Chondrocyte (in vitro differentiated cells): ENCODE measurements around the gene ARHGEF18. TPM values are rescaled to one million over a fixed set of nuclear protein-coding genes. Genes with fewer than 3 reads are reported as not detected.
A peak's percentile ranks its signal among the peaks of the same experiment; 100 is the strongest.

Experiments
- DNase-seq: peaks from one replicate; pipeline ENCODE4 v3.0.0; 2021; ENCODE audit warnings: mixed read lengths, low spot score
- H3K27ac Mint-ChIP-seq: one replicate; pipeline ENCODE4 v1.8.0; 2021; ENCODE audit warnings: mild to moderate bottlenecking, moderate library complexity, mixed read lengths; ENCODE audit not compliant: unreplicated experiment
- H3K27me3 Mint-ChIP-seq: 2 replicates; pipeline ENCODE4 v1.8.0; 2021; ENCODE audit warnings: low read depth, mixed read lengths
- H3K36me3 Mint-ChIP-seq: 2 replicates; pipeline ENCODE4 v1.8.0; 2021; ENCODE audit warnings: low read depth, mixed read lengths
- H3K4me1 Mint-ChIP-seq: 2 replicates; pipeline ENCODE4 v1.8.0; 2021; ENCODE audit warnings: low read depth, mild to moderate bottlenecking, mixed read lengths
- H3K4me3 Mint-ChIP-seq: one replicate; pipeline ENCODE4 v1.8.0; 2021; ENCODE audit warnings: mild to moderate bottlenecking, moderate library complexity, mixed read lengths; ENCODE audit not compliant: unreplicated experiment
- H3K9me3 Mint-ChIP-seq: 2 replicates; pipeline ENCODE4 v1.8.0; 2021; ENCODE audit warnings: low read depth, mixed read lengths
- CTCF ChIP-seq: fragments of 200-600 bp; sonication (generic); IDR thresholded peaks from 2 replicates; pipeline ENCODE4 v1.5.0; 2021; ENCODE audit warnings: antibody characterized with exemption, mild to moderate bottlenecking, moderate library complexity
- total RNA-seq: library from RNA; stranded (reverse); gene quantifications from 3 replicates; pipeline ENCODE4 v1.2.1, GENCODE V29; 2021

Gene ARHGEF18
- total RNA-seq, 1 donor from 2014 or later = 36.4 TPM

DNA sequence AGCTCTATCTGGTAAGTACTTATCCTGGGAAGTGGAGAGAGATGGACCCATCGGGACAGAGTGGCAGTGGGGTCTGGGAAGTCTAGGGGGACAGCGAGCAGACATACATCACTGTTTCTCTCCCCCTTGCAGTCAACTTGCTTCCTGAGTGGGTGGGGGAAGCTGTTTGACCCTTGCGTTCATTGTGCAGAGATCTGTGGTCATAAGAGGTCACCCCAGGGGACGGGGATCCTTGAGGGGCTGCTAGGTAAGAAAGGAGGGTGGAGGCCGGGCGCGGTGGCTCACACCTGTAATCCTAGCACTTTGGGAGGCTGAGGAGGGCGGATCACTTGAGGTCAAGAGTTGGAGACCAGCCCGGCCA lies 474 bp downstream of the ARHGEF18 start:
- no peak overlapping the region for H3K4me3 Mint-ChIP-seq
- H3K9me3 Mint-ChIP-seq = peaks cover 6% of the 10 kb centered on the region
- H3K36me3 Mint-ChIP-seq = peaks cover 3% of the 10 kb centered on the region
- no peak overlapping the region for H3K27ac Mint-ChIP-seq
- DNase-seq = no peak
- H3K4me1 Mint-ChIP-seq = no peaks in the 10 kb centered on the region
- H3K27me3 Mint-ChIP-seq = peaks cover 15% of the 10 kb centered on the region
- TF ChIP-seq CTCF = no peak

DNA sequence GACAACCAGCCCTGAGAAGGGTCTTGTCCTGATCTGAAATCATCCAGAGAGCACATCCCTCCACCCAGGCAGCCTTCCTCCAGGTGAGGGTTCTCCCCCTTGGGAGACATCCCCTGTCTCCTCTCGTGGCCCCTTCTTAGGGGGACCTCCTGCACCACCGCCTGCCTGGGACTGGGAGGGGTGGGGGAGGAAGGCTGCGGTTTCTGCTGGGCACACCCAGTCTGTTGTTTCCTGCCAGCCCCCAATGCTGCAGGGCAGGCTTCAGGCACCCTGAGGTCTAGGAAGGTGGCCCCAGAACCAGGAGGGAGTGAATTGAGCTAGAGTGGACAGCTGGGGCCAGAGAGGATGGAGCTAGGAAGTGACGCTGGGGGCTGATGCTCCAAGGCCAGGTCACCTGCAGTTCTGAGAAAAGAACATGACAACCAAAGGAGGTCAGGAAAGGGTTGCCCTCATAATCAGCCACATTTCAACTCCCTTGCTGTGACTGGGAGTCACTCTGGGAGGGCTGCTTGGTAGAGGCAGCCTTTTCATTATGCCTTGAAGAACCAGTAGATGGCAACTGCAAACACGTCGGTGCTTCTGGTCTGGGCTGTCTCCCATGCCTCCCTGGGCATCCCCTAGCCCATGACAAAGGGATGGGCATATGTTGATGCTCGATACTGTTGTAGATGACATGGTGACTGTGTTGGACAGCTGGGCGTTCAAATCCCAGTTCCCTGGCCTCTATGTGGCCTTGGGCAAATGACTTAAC lies 1.4 kb downstream of the ARHGEF18 start:
- no peak overlapping the region for H3K4me3 Mint-ChIP-seq
- no peak for TF ChIP-seq CTCF
- H3K36me3 Mint-ChIP-seq = peaks cover 3% of the 10 kb centered on the region
- peaks cover 6% of the 10 kb centered on the region for H3K9me3 Mint-ChIP-seq
- no peaks in the 10 kb centered on the region for H3K4me1 Mint-ChIP-seq
- no peak for DNase-seq
- no peak overlapping the region for H3K27ac Mint-ChIP-seq
- peaks cover 18% of the 10 kb centered on the region for H3K27me3 Mint-ChIP-seq

DNA sequence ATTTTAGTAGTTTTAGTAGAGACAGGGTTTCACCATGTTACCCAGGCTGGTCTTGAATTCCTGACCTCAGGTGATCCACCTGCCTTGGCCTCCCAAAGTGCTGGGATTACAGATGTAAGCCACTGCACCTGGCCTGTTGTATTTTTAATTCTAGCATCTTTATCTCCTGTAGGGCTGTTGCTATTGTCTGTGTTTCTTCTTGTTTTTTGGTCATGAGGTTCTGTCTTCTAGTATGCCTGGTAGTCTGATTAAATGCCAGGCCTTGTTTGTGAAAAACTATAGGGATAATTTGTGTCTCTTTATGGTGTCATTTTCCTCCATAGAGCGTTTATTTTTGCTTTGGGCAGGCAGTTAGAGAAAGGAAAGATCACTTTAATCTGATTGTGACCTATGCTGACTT lies 3.1 kb downstream of the ARHGEF18 start:
- DNase-seq = no peak
- TF ChIP-seq CTCF = no peak
- Mint-ChIP-seq H3K36me3 (peaks cover 3% of the 10 kb centered on the region), H3K4me1 (no peaks in the 10 kb centered on the region), H3K27ac (no peak overlapping the region), H3K4me3 (no peak overlapping the region), H3K27me3 (peaks cover 3% of the 10 kb centered on the region), H3K9me3 (peaks cover 6% of the 10 kb centered on the region)

DNA sequence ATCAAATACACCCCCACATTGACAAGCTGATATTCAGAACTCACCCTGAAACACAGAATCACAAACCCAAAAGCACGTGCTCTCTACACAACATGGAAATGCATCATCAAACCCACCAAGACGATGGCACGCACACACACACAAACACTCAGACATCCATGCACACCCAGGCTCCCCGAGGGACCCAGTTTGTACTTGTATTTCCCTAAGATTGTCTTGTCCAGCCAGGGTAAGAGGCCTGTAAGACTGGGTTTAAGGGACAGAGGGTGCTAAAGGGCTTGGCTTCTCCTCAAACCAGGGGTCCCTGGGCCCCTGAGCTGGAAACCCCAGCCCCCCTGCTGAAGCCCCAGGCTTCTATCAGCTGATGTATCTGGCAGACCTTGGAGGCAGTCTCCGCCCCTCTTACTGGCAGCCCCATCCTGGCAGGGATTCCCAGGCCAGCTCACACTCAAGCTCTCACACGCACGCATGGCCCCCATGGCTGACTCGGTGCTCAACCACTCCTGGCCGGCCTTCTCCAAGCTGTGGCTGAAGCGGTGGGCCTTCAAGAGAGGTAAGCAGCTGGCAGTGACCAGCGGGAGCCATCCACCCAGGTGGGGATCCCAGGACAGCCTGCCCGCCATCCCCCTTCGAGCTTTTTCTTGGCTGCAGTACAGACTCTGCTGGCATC lies 6.5 kb downstream of the ARHGEF18 start:
- peak; percentile 81 for DNase-seq
- no peak overlapping the region for H3K4me3 Mint-ChIP-seq

GRCh38 chr19:7355871-7356270 lies 7.1 kb downstream of the ARHGEF18 start:
- no peak for TF ChIP-seq CTCF
- Mint-ChIP-seq H3K27ac (no peak overlapping the region), H3K9me3 (peaks cover 9% of the 10 kb centered on the region), H3K27me3 (peaks cover 9% of the 10 kb centered on the region), H3K4me3 (no peak overlapping the region), H3K4me1 (no peaks in the 10 kb centered on the region), H3K36me3 (peaks cover 3% of the 10 kb centered on the region)
- peak; percentile 60 for DNase-seq

More for the DNA sequence above, 6.5 kb downstream of the ARHGEF18 start:
- Mint-ChIP-seq H3K4me1 (no peaks in the 10 kb centered on the region), H3K9me3 (peaks cover 9% of the 10 kb centered on the region), H3K36me3 (peaks cover 3% of the 10 kb centered on the region), H3K27me3 (peaks cover 9% of the 10 kb centered on the region), H3K27ac (no peak overlapping the region)
- no peak for TF ChIP-seq CTCF
